ENCODE results near the gene NPEPL1.
"Not testable (repeated sequence)": the region's sequence is repeated elsewhere in the genome, so short reads cannot be mapped to it uniquely, and the experiment has no call there.

The NPEPL1 gene

GRCh38 chr20:58692579-58693225, at the start of gene NPEPL1:
Gene NPEPL1, plus strand, starts transcription at chr20:58692800. Its CDS starts 101 bp downstream, at chr20:58692901.
- Histone ChIP-seq H3K27me3 (ENCODE audit: insufficient read depth, insufficient read length) (no peaks in the 10 kb centered on the region), H3K36me3 (ENCODE audit: insufficient read depth, insufficient read length, low read length) (peaks cover 43% of the 10 kb centered on the region), H3K4me3 (ENCODE audit: insufficient read length, low read depth) (peak within 1 kb of the TSS; percentile 40), H3K4me1 (ENCODE audit: insufficient read depth, insufficient read length) (peaks cover 45% of the 10 kb centered on the region), H3K9ac (ENCODE audit: insufficient read length, low read depth) (peak within 1 kb of the TSS; percentile 85), H3K9me3 (ENCODE audit: insufficient read depth, low read length) (peaks cover 5% of the 10 kb centered on the region; the same call in 1 of the 2 replicates)
- DNase-seq (ENCODE audit: low read depth, low spot score) = peak; percentile 68
- TF ChIP-seq SUZ12 (IDR thresholded peaks at IDR 0.05; ENCODE audit: extremely low read depth, insufficient read depth, insufficient read length) (no peak), YY1 (IDR thresholded peaks at IDR 0.05; ENCODE audit: insufficient read depth, insufficient read length) (no peak), ZNF274 (IDR thresholded peaks at IDR 0.05; ENCODE audit: low read depth, low read length) (no peak)

GRCh38 chr20:58642896-58643295, 49.7 kb upstream of the NPEPL1 start:
- H3K36me3 ChIP-seq (ENCODE audit: insufficient read depth, insufficient read length, low read length); H3K9me3 ChIP-seq (ENCODE audit: insufficient read depth, low read length); H3K4me3 ChIP-seq (ENCODE audit: insufficient read length, low read depth); H3K27me3 ChIP-seq (ENCODE audit: insufficient read depth, insufficient read length); H3K4me1 ChIP-seq (ENCODE audit: insufficient read depth, insufficient read length); DNase-seq (ENCODE audit: low read depth, low spot score); H3K9ac ChIP-seq (ENCODE audit: insufficient read length, low read depth): not testable (repeated sequence)

GRCh38 chr20:58645412-58645968, 47.1 kb upstream of the NPEPL1 start:
- Histone ChIP-seq H3K9me3 (ENCODE audit: insufficient read depth, low read length) (no peaks in the 10 kb centered on the region), H3K9ac (ENCODE audit: insufficient read length, low read depth) (no peak overlapping the region), H3K36me3 (ENCODE audit: insufficient read depth, insufficient read length, low read length) (no peaks in the 10 kb centered on the region), H3K4me1 (ENCODE audit: insufficient read depth, insufficient read length) (peaks cover 3% of the 10 kb centered on the region), H3K27me3 (ENCODE audit: insufficient read depth, insufficient read length) (peaks cover 6% of the 10 kb centered on the region), H3K4me3 (ENCODE audit: insufficient read length, low read depth) (no peak overlapping the region)
- no peak for DNase-seq (ENCODE audit: low read depth, low spot score)
- TF ChIP-seq YY1 (IDR thresholded peaks at IDR 0.05; ENCODE audit: insufficient read depth, insufficient read length) = no peak
- no peak for TF ChIP-seq SUZ12 (IDR thresholded peaks at IDR 0.05; ENCODE audit: extremely low read depth, insufficient read depth, insufficient read length)
- no peak for TF ChIP-seq ZNF274 (IDR thresholded peaks at IDR 0.05; ENCODE audit: low read depth, low read length)

GRCh38 chr20:58646257-58646656, 46.3 kb upstream of the NPEPL1 start:
- peaks cover 3% of the 10 kb centered on the region for H3K4me1 ChIP-seq (ENCODE audit: insufficient read depth, insufficient read length)
- DNase-seq (ENCODE audit: low read depth, low spot score) = no peak
- no peaks in the 10 kb centered on the region for H3K9me3 ChIP-seq (ENCODE audit: insufficient read depth, low read length)
- H3K36me3 ChIP-seq (ENCODE audit: insufficient read depth, insufficient read length, low read length) = no peaks in the 10 kb centered on the region
- H3K27me3 ChIP-seq (ENCODE audit: insufficient read depth, insufficient read length) = peaks cover 6% of the 10 kb centered on the region
- no peak for TF ChIP-seq ZNF274 (IDR thresholded peaks at IDR 0.05; ENCODE audit: low read depth, low read length)
- no peak for TF ChIP-seq YY1 (IDR thresholded peaks at IDR 0.05; ENCODE audit: insufficient read depth, insufficient read length)
- no peak for TF ChIP-seq SUZ12 (IDR thresholded peaks at IDR 0.05; ENCODE audit: extremely low read depth, insufficient read depth, insufficient read length)
- H3K4me3 ChIP-seq (ENCODE audit: insufficient read length, low read depth) = no peak overlapping the region
- no peak overlapping the region for H3K9ac ChIP-seq (ENCODE audit: insufficient read length, low read depth)

DNA sequence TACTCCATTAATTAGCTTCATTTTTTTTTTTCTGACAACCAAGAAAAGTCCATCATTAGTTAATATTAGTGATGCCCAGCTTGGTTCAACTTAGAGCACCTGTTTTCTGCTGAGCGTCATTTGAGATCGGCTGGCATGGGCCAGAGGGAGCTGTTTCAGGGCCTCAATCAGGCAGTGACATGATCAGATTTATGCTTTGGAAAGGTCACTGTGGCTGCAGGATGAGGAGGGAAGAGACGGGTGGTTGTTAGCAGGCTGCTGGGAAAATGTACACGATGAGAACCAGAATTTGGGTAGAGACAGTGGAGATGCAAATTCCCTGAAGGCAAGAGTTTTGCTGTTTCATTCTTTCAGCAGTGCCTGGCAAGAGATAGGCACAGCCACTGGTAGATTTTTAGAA, 45.9 kb upstream of the NPEPL1 start:
- no peaks in the 10 kb centered on the region for H3K36me3 ChIP-seq (ENCODE audit: insufficient read depth, insufficient read length, low read length)
- no peak overlapping the region for H3K9ac ChIP-seq (ENCODE audit: insufficient read length, low read depth)
- H3K27me3 ChIP-seq (ENCODE audit: insufficient read depth, insufficient read length) = peaks cover 6% of the 10 kb centered on the region
- no peak overlapping the region for H3K4me3 ChIP-seq (ENCODE audit: insufficient read length, low read depth)
- H3K9me3 ChIP-seq (ENCODE audit: insufficient read depth, low read length) = no peaks in the 10 kb centered on the region
- no peak for DNase-seq (ENCODE audit: low read depth, low spot score)
- TF ChIP-seq YY1 (IDR thresholded peaks at IDR 0.05; ENCODE audit: insufficient read depth, insufficient read length) = no peak
- no peak for TF ChIP-seq SUZ12 (IDR thresholded peaks at IDR 0.05; ENCODE audit: extremely low read depth, insufficient read depth, insufficient read length)
- no peak for TF ChIP-seq ZNF274 (IDR thresholded peaks at IDR 0.05; ENCODE audit: low read depth, low read length)
- peaks cover 3% of the 10 kb centered on the region for H3K4me1 ChIP-seq (ENCODE audit: insufficient read depth, insufficient read length)

- TF ChIP-seq SUZ12 (IDR thresholded peaks at IDR 0.05; ENCODE audit: extremely low read depth, insufficient read depth, insufficient read length) = no peak
- Histone ChIP-seq H3K27me3 (ENCODE audit: insufficient read depth, insufficient read length) (peaks cover 6% of the 10 kb centered on the region), H3K4me1 (ENCODE audit: insufficient read depth, insufficient read length) (peaks cover 3% of the 10 kb centered on the region), H3K9me3 (ENCODE audit: insufficient read depth, low read length) (no peaks in the 10 kb centered on the region), H3K9ac (ENCODE audit: insufficient read length, low read depth) (no peak overlapping the region), H3K36me3 (ENCODE audit: insufficient read depth, insufficient read length, low read length) (no peaks in the 10 kb centered on the region), H3K4me3 (ENCODE audit: insufficient read length, low read depth) (no peak overlapping the region)
- no peak for DNase-seq (ENCODE audit: low read depth, low spot score)
Measured at GRCh38 chr20:58647162-58647795, 45.3 kb upstream of the NPEPL1 start.

- Histone ChIP-seq H3K4me1 (ENCODE audit: insufficient read depth, insufficient read length) (peaks cover 3% of the 10 kb centered on the region), H3K9me3 (ENCODE audit: insufficient read depth, low read length) (no peaks in the 10 kb centered on the region), H3K4me3 (ENCODE audit: insufficient read length, low read depth) (no peak overlapping the region), H3K36me3 (ENCODE audit: insufficient read depth, insufficient read length, low read length) (no peaks in the 10 kb centered on the region), H3K27me3 (ENCODE audit: insufficient read depth, insufficient read length) (peaks cover 6% of the 10 kb centered on the region), H3K9ac (ENCODE audit: insufficient read length, low read depth) (no peak overlapping the region)
- TF ChIP-seq YY1 (IDR thresholded peaks at IDR 0.05; ENCODE audit: insufficient read depth, insufficient read length) = no peak
- no peak for TF ChIP-seq SUZ12 (IDR thresholded peaks at IDR 0.05; ENCODE audit: extremely low read depth, insufficient read depth, insufficient read length)
- TF ChIP-seq ZNF274 (IDR thresholded peaks at IDR 0.05; ENCODE audit: low read depth, low read length) = no peak
- DNase-seq (ENCODE audit: low read depth, low spot score) = no peak
Measured at GRCh38 chr20:58647796-58648501, 44.7 kb upstream of the NPEPL1 start.

GRCh38 chr20:58648502-58648825, 44.1 kb upstream of the NPEPL1 start:
- H3K9ac ChIP-seq (ENCODE audit: insufficient read length, low read depth); H3K27me3 ChIP-seq (ENCODE audit: insufficient read depth, insufficient read length): not testable (repeated sequence)

More at GRCh38 chr20:58648502-58648825, 44.1 kb upstream of the NPEPL1 start:
- H3K4me1 ChIP-seq (ENCODE audit: insufficient read depth, insufficient read length); H3K9me3 ChIP-seq (ENCODE audit: insufficient read depth, low read length); H3K36me3 ChIP-seq (ENCODE audit: insufficient read depth, insufficient read length, low read length); H3K4me3 ChIP-seq (ENCODE audit: insufficient read length, low read depth); DNase-seq (ENCODE audit: low read depth, low spot score): not testable (repeated sequence)
